ENCODE results near the gene CA5A. TPM values are rescaled to one million over a fixed set of nuclear protein-coding genes. Genes with fewer than 3 reads are reported as not detected.

The CA5A gene
- total RNA-seq, 4 donors from 2014 or later, result not detected

- peaks cover 0 to 67% of the 10 kb centered on the region in 2 donors for H3K36me3 ChIP-seq
- TF ChIP-seq CTCF (IDR thresholded peaks at IDR 0.05) (no peak), POLR2AphosphoS5 (IDR thresholded peaks at IDR 0.05) (no peak), EP300 (IDR thresholded peaks at IDR 0.05) (no peak), POLR2A (IDR thresholded peaks at IDR 0.05) (no peak)
- no peaks in the 10 kb centered on the region for H3K27me3 ChIP-seq
- no peaks in the 10 kb centered on the region for H3K9me3 ChIP-seq
- WGBS, 2 donors (ENCODE audit: low coverage in 1 of 2), result 69 to 91% methylated on average over 4 to 5 of the region's 29 CpGs
- H3K27ac ChIP-seq, result no peak overlapping the region
- no peak for ATAC-seq
- H3K4me3 ChIP-seq, result no peak overlapping the region
- no peaks in the 10 kb centered on the region for H3K4me1 ChIP-seq
Observed at GRCh38 chr16:87840271-87840978, 95.9 kb downstream of the CA5A start.

GRCh38 chr16:87839542-87840270 lies 96.6 kb downstream of the CA5A start:
- H3K9me3 ChIP-seq, result no peaks in the 10 kb centered on the region
- no peaks in the 10 kb centered on the region for H3K27me3 ChIP-seq
- peaks cover 0 to 5% (median 0%) of the 10 kb centered on the region in 3 donors for H3K4me1 ChIP-seq
- H3K4me3 ChIP-seq, result no peak overlapping the region
- peaks cover 0 to 67% of the 10 kb centered on the region in 2 donors for H3K36me3 ChIP-seq
- TF ChIP-seq EP300 (IDR thresholded peaks at IDR 0.05) (no peak), POLR2AphosphoS5 (IDR thresholded peaks at IDR 0.05) (no peak), CTCF (IDR thresholded peaks at IDR 0.05) (no peak), POLR2A (IDR thresholded peaks at IDR 0.05) (no peak)
- WGBS, 2 donors (ENCODE audit: low coverage in 1 of 2), result 100% methylated on average over 2 of the region's 34 CpGs
- ATAC-seq, result no peak
- no peak overlapping the region for H3K27ac ChIP-seq

- peaks cover 0 to 10% (median 0%) of the 10 kb centered on the region in 3 donors for H3K4me1 ChIP-seq
- no peak overlapping the region for H3K4me3 ChIP-seq
- TF ChIP-seq CTCF (IDR thresholded peaks at IDR 0.05) (no peak), POLR2A (IDR thresholded peaks at IDR 0.05) (no peak), POLR2AphosphoS5 (IDR thresholded peaks at IDR 0.05) (no peak), EP300 (IDR thresholded peaks at IDR 0.05) (no peak)
- no peaks in the 10 kb centered on the region for H3K9me3 ChIP-seq
- 100% methylated on average over 1 of the region's 27 CpGs; no CpG with 5 or more reads in 1 of the 2 donors for WGBS, 2 donors (ENCODE audit: low coverage in 1 of 2)
- no peak overlapping the region for H3K27ac ChIP-seq
- peaks cover 0 to 73% of the 10 kb centered on the region in 2 donors for H3K36me3 ChIP-seq
- H3K27me3 ChIP-seq, result no peaks in the 10 kb centered on the region
- no peak for ATAC-seq
Observed at GRCh38 chr16:87838643-87839541, 97.4 kb downstream of the CA5A start.

Small RNAs within 50 kb of the gene (small RNA-seq; reads per million reads assigned to genes)
- 0 reads per million in 4 donors for gene AC127455.1

Other genes with a start within 250 kb of the CA5A start
- gene KLHDC4, start 170.5 kb downstream of the CA5A start, total RNA-seq, result 10 to 100 TPM in 3 of 4 donors, 1 to 10 TPM in 1; 9.8 to 33.8 (median 24.4) TPM
- 10 to 100 TPM in 1 of 4 donors, 1 to 10 TPM in 3; 3.1 to 10.4 (median 6.0) TPM for gene SLC7A5, start 67.0 kb downstream of the CA5A start, total RNA-seq
- gene BANP, start 14.9 kb upstream of the CA5A start, total RNA-seq, result 10 to 100 TPM; 17.1 to 33.1 (median 24.2) TPM

All from gastroesophageal sphincter (tissue), 4 donors.